ENCODE measurements around the gene FKBP5. TPM values are rescaled to one million over a fixed set of nuclear protein-coding genes. Genes with fewer than 3 reads are reported as not detected.
"Not testable (repeated sequence)": the region's sequence is repeated elsewhere in the genome, so short reads cannot be mapped to it uniquely, and the experiment has no call there.

The FKBP5 gene
- total RNA-seq, 2 donors from 2014 or later: 27.0 to 53.3 TPM

GRCh38 chr6:35675871-35676459 lies 12.8 kb downstream of the FKBP5 start:
- Histone ChIP-seq H3K36me3 (ENCODE audit: control insufficient read depth, insufficient read depth, low read length) (no peaks in the 10 kb centered on the region), H3K4me1 (ENCODE audit: control insufficient read depth, insufficient read depth, low read length) (peaks cover 22% of the 10 kb centered on the region), H3K9me3 (ENCODE audit: control insufficient read depth, low read length) (no peaks in the 10 kb centered on the region), H3K4me3 (ENCODE audit: low read length) (peak overlapping the region; percentile 32), H3K27ac (ENCODE audit: low read depth, low read length) (no peak overlapping the region), H3K27me3 (ENCODE audit: control insufficient read depth, insufficient read depth, low read length, poor library complexity, severe bottlenecking) (no peaks in the 10 kb centered on the region), H3K9ac (ENCODE audit: extremely low read depth, low read length, poor library complexity, severe bottlenecking) (no peak overlapping the region)
- H3K9me3 Mint-ChIP-seq: peaks cover 1% of the 10 kb centered on the region
- peak overlapping the region; percentile 69 for H3K27ac Mint-ChIP-seq
- H3K27me3 Mint-ChIP-seq (ENCODE audit: insufficient read depth): no peaks in the 10 kb centered on the region
- H3K4me1 Mint-ChIP-seq: peaks cover 38% of the 10 kb centered on the region
- peaks cover 12% of the 10 kb centered on the region for H3K36me3 Mint-ChIP-seq (ENCODE audit: low read depth)
- H3K4me3 Mint-ChIP-seq: no peak overlapping the region
- TF ChIP-seq CTCF (conservative IDR thresholded peaks at IDR 0.05): no peak
- DNase-seq: no peak
- 91 to 96% methylated on average over 4 of the region's 4 CpGs for WGBS, 2 experiments (ENCODE audit: insufficient coverage in 1 of 2, insufficient read length in 1 of 2)

GRCh38 chr6:35674594-35674993 lies 14.1 kb downstream of the FKBP5 start:
- WGBS, 2 experiments (ENCODE audit: insufficient coverage in 1 of 2, insufficient read length in 1 of 2): 76 to 87% methylated on average over 3 of the region's 3 CpGs
- TF ChIP-seq CTCF (conservative IDR thresholded peaks at IDR 0.05): no peak
- Histone ChIP-seq H3K4me1 (ENCODE audit: control insufficient read depth, insufficient read depth, low read length) (peaks cover 22% of the 10 kb centered on the region), H3K27me3 (ENCODE audit: control insufficient read depth, insufficient read depth, low read length, poor library complexity, severe bottlenecking) (no peaks in the 10 kb centered on the region), H3K9ac (ENCODE audit: extremely low read depth, low read length, poor library complexity, severe bottlenecking) (no peak overlapping the region), H3K36me3 (ENCODE audit: control insufficient read depth, insufficient read depth, low read length) (no peaks in the 10 kb centered on the region), H3K9me3 (ENCODE audit: control insufficient read depth, low read length) (no peaks in the 10 kb centered on the region), H3K27ac (ENCODE audit: low read depth, low read length) (no peak overlapping the region), H3K4me3 (ENCODE audit: low read length) (peak overlapping the region; percentile 12)
- Mint-ChIP-seq H3K9me3 (peaks cover 1% of the 10 kb centered on the region), H3K4me1 (peaks cover 34% of the 10 kb centered on the region), H3K4me3 (no peak overlapping the region), H3K27ac (peak overlapping the region; percentile 74), H3K36me3 (ENCODE audit: low read depth) (peaks cover 12% of the 10 kb centered on the region), H3K27me3 (ENCODE audit: insufficient read depth) (no peaks in the 10 kb centered on the region)
- no peak for DNase-seq

- Histone ChIP-seq H3K27ac (ENCODE audit: low read depth, low read length) (no peak overlapping the region), H3K27me3 (ENCODE audit: control insufficient read depth, insufficient read depth, low read length, poor library complexity, severe bottlenecking) (no peaks in the 10 kb centered on the region), H3K4me3 (ENCODE audit: low read length) (peak overlapping the region; percentile 12), H3K9me3 (ENCODE audit: control insufficient read depth, low read length) (no peaks in the 10 kb centered on the region), H3K36me3 (ENCODE audit: control insufficient read depth, insufficient read depth, low read length) (no peaks in the 10 kb centered on the region), H3K9ac (ENCODE audit: extremely low read depth, low read length, poor library complexity, severe bottlenecking) (no peak overlapping the region), H3K4me1 (ENCODE audit: control insufficient read depth, insufficient read depth, low read length) (peaks cover 22% of the 10 kb centered on the region)
- no peak for DNase-seq
- Mint-ChIP-seq H3K4me3 (no peak overlapping the region), H3K36me3 (ENCODE audit: low read depth) (peaks cover 3% of the 10 kb centered on the region), H3K27ac (no peak overlapping the region), H3K9me3 (peaks cover 1% of the 10 kb centered on the region), H3K4me1 (peaks cover 34% of the 10 kb centered on the region), H3K27me3 (ENCODE audit: insufficient read depth) (no peaks in the 10 kb centered on the region)
- TF ChIP-seq CTCF (conservative IDR thresholded peaks at IDR 0.05): no peak
- WGBS, 2 experiments (ENCODE audit: insufficient coverage in 1 of 2, insufficient read length in 1 of 2): 100% methylated on average over 1 of the region's 1 CpG; no CpG with 5 or more reads in 1 of the 2 experiments
Measured at GRCh38 chr6:35673755-35674154, 15.0 kb downstream of the FKBP5 start.

GRCh38 chr6:35673284-35673666 lies 15.4 kb downstream of the FKBP5 start:
- DNase-seq; H3K27ac Mint-ChIP-seq; H3K27ac ChIP-seq (ENCODE audit: low read depth, low read length); H3K4me3 ChIP-seq (ENCODE audit: low read length); H3K9me3 ChIP-seq (ENCODE audit: control insufficient read depth, low read length); H3K4me3 Mint-ChIP-seq; H3K36me3 Mint-ChIP-seq (ENCODE audit: low read depth); H3K27me3 Mint-ChIP-seq (ENCODE audit: insufficient read depth); H3K36me3 ChIP-seq (ENCODE audit: control insufficient read depth, insufficient read depth, low read length); H3K9ac ChIP-seq (ENCODE audit: extremely low read depth, low read length, poor library complexity, severe bottlenecking); H3K9me3 Mint-ChIP-seq; H3K27me3 ChIP-seq (ENCODE audit: control insufficient read depth, insufficient read depth, low read length, poor library complexity, severe bottlenecking): not testable (repeated sequence)
- 94 to 100% methylated on average over 2 of the region's 2 CpGs for WGBS, 2 experiments (ENCODE audit: insufficient coverage in 1 of 2, insufficient read length in 1 of 2)
- H3K4me1 Mint-ChIP-seq: peaks cover 34% of the 10 kb centered on the region
- peaks cover 22% of the 10 kb centered on the region for H3K4me1 ChIP-seq (ENCODE audit: control insufficient read depth, insufficient read depth, low read length)

GRCh38 chr6:35670453-35670852 lies 18.3 kb downstream of the FKBP5 start:
- not testable (repeated sequence) for H3K27ac Mint-ChIP-seq; H3K9me3 Mint-ChIP-seq; H3K36me3 Mint-ChIP-seq (ENCODE audit: low read depth); H3K9ac ChIP-seq (ENCODE audit: extremely low read depth, low read length, poor library complexity, severe bottlenecking); DNase-seq; H3K27me3 Mint-ChIP-seq (ENCODE audit: insufficient read depth); H3K4me3 Mint-ChIP-seq; H3K9me3 ChIP-seq (ENCODE audit: control insufficient read depth, low read length); H3K27ac ChIP-seq (ENCODE audit: low read depth, low read length); H3K36me3 ChIP-seq (ENCODE audit: control insufficient read depth, insufficient read depth, low read length); H3K4me1 ChIP-seq (ENCODE audit: control insufficient read depth, insufficient read depth, low read length); H3K27me3 ChIP-seq (ENCODE audit: control insufficient read depth, insufficient read depth, low read length, poor library complexity, severe bottlenecking); H3K4me3 ChIP-seq (ENCODE audit: low read length)
- WGBS, 2 experiments (ENCODE audit: insufficient coverage in 1 of 2, insufficient read length in 1 of 2): 96 to 100% methylated on average over 5 to 9 of the region's 9 CpGs
- H3K4me1 Mint-ChIP-seq: peaks cover 16% of the 10 kb centered on the region
